ENCODE measurements around the gene C8A.

GRCh38 chr1:56948403-56949023, 93.9 kb downstream of the C8A start:
- TF ChIP-seq, protein P1, sequence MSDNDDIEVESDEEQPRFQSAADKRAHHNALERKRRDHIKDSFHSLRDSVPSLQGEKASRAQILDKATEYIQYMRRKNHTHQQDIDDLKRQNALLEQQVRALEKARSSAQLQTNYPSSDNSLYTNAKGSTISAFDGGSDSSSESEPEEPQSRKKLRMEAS (IDR thresholded peaks at IDR 0.05): no peak
- TF ChIP-seq YY1 (IDR thresholded peaks at IDR 0.05; ENCODE audit: low read depth): no peak
- no peak for TF ChIP-seq EP300 (IDR thresholded peaks at IDR 0.05; ENCODE audit: borderline replicate concordance)
- no peak for TF ChIP-seq REST (IDR thresholded peaks at IDR 0.05; ENCODE audit: low read depth)
- no peak for TF ChIP-seq FOXM1 (IDR thresholded peaks at IDR 0.05; ENCODE audit: borderline replicate concordance, low read depth)
- TF ChIP-seq TCF12 (IDR thresholded peaks at IDR 0.05; ENCODE audit: low read depth): no peak
- no peak for TF ChIP-seq CEBPB (IDR thresholded peaks at IDR 0.05)
- no peak for TF ChIP-seq NFIC (IDR thresholded peaks at IDR 0.05)
- no peak for TF ChIP-seq CREB1 (IDR thresholded peaks at IDR 0.05; ENCODE audit: low read depth)

All from Ishikawa (cell line).